Brain microvascular endothelial cell (primary cell): ENCODE data around the gene KAZN.

Experiments
- DNase-seq: peaks from one replicate; pipeline ENCODE4 v3.0.0-alpha.2; 2020
- H3K27ac ChIP-seq: fragments of 250-450 bp; sonication (Bioruptor Pico); 2 replicates; pipeline ENCODE4 v1.5.1; 2020; ENCODE audit warnings: mild to moderate bottlenecking, moderate library complexity
- H3K27me3 ChIP-seq: fragments of 250-450 bp; sonication (Bioruptor Pico); replicated peaks from 2 replicates; pipeline ENCODE4 v1.5.1; 2020; ENCODE audit warnings: mild to moderate bottlenecking
- H3K36me3 ChIP-seq: fragments of 250-450 bp; sonication (Bioruptor Pico); replicated peaks from 2 replicates; pipeline ENCODE4 v1.5.1; 2020; ENCODE audit warnings: mild to moderate bottlenecking
- H3K4me3 ChIP-seq: 2 replicates; pipeline ENCODE4 v1.5.1; 2011; ENCODE audit warnings: low read depth, mild to moderate bottlenecking, control low read depth, low read length, moderate library complexity
- in situ Hi-C: cut with HindIII; loops from 2 replicates; pipeline ENCODE4 v1.10.0; 2017; ENCODE audit warnings: low sequenced_read_pairs, low pct_ligation_motif_present
- TF ChIP-seq, protein P1 (sequence below): IDR thresholded peaks from 2 replicates; pipeline ENCODE4 v1.5.1; 2011; ENCODE audit warnings: low read depth, mild to moderate bottlenecking, moderate library complexity, low read length, control low read depth, inconsistent platforms; ENCODE audit errors: missing control alignments

The KAZN gene

DNA sequence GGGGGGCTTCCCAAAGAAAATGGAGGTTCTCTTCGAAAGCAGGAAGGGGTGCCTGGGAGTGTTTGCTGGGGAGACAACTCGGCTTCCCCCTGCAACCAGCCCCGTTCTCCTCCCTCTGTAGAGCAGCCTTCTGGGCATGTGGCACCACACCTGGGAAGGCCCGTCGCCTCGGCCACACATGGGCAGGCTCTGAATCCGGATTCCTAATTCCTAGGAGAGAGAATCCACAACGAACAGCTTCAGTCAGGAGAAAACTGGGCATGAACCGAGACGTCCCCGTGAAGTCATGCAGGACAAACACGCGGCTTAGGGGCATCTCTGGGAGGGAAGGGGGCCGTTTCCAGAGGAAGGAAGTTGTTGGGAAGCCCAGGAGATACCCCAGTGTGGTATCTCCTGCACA lies 224.5 kb downstream of the KAZN start:
- in situ Hi-C loops: no loop called here
- no peaks in the 10 kb centered on the region for H3K36me3 ChIP-seq

GRCh38 chr1:14824314-14824915 lies 225.9 kb downstream of the KAZN start:
- H3K27me3 ChIP-seq: no peaks in the 10 kb centered on the region
- in situ Hi-C loops: no loop called here
- no peak overlapping the region for H3K4me3 ChIP-seq
- no peak for DNase-seq
- TF ChIP-seq, protein P1, sequence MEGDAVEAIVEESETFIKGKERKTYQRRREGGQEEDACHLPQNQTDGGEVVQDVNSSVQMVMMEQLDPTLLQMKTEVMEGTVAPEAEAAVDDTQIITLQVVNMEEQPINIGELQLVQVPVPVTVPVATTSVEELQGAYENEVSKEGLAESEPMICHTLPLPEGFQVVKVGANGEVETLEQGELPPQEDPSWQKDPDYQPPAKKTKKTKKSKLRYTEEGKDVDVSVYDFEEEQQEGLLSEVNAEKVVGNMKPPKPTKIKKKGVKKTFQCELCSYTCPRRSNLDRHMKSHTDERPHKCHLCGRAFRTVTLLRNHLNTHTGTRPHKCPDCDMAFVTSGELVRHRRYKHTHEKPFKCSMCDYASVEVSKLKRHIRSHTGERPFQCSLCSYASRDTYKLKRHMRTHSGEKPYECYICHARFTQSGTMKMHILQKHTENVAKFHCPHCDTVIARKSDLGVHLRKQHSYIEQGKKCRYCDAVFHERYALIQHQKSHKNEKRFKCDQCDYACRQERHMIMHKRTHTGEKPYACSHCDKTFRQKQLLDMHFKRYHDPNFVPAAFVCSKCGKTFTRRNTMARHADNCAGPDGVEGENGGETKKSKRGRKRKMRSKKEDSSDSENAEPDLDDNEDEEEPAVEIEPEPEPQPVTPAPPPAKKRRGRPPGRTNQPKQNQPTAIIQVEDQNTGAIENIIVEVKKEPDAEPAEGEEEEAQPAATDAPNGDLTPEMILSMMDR: no peak
- H3K36me3 ChIP-seq: no peaks in the 10 kb centered on the region
- no peak overlapping the region for H3K27ac ChIP-seq

More for the DNA sequence above, 224.5 kb downstream of the KAZN start:
- Histone ChIP-seq H3K27ac (no peak overlapping the region), H3K27me3 (no peaks in the 10 kb centered on the region), H3K4me3 (no peak overlapping the region)
- TF ChIP-seq, protein P1: no peak
- no peak for DNase-seq

GRCh38 chr1:14825396-14825795 lies 226.9 kb downstream of the KAZN start:
- H3K4me3 ChIP-seq: no peak overlapping the region
- TF ChIP-seq, protein P1: no peak

DNA sequence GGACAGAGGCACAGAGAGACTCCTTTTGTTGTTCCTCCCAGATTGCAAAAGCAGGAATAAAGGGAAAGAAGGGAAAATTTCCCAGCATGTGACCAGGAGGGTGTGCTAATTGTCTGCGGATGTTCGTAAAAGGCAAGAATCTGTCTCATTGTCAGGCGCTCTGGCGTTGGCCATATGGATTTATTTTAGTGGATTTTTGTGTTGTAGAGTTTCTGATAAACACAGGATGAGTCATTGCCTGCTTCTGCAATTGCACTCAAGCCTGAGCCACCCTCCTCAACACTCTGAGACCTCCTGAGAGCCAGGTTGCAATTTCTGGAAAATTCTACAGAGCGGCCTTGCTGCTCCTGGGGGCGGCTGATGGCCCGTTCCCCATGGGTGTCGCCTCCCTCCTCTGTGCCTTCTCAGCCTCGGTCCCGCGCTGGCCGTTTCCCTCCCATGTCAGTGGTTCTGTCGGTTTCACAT lies 227.7 kb downstream of the KAZN start:
- H3K4me3 ChIP-seq: no peak overlapping the region
- TF ChIP-seq, protein P1: no peak
- H3K36me3 ChIP-seq: no peaks in the 10 kb centered on the region
- peak; percentile 48 for DNase-seq
- in situ Hi-C loops: no loop called here
- H3K27ac ChIP-seq: no peak overlapping the region
- no peaks in the 10 kb centered on the region for H3K27me3 ChIP-seq

More at GRCh38 chr1:14825396-14825795, 226.9 kb downstream of the KAZN start:
- no peak for DNase-seq
- Histone ChIP-seq H3K27me3 (no peaks in the 10 kb centered on the region), H3K36me3 (no peaks in the 10 kb centered on the region), H3K27ac (no peak overlapping the region)
- in situ Hi-C loops: no loop called here

GRCh38 chr1:14826731-14827326 lies 228.3 kb downstream of the KAZN start:
- in situ Hi-C loops: no loop called here
- Histone ChIP-seq H3K27ac (no peak overlapping the region), H3K4me3 (no peak overlapping the region), H3K27me3 (no peaks in the 10 kb centered on the region), H3K36me3 (no peaks in the 10 kb centered on the region)
- TF ChIP-seq, protein P1: no peak
- no peak for DNase-seq
